HG03442 (cell line): Measurements from ENCODE around the gene UBE2H.
"Not testable (repeated sequence)": the region's sequence is repeated elsewhere in the genome, so short reads cannot be mapped to it uniquely, and the experiment has no call there.

ENCODE experiments used
- ATAC-seq: cut with Tn5 transposase; IDR thresholded peaks from one replicate; pipeline ENCODE4 v1.9.1; 2021; ENCODE audit warnings: mild to moderate bottlenecking, moderate library complexity; ENCODE audit not compliant: unreplicated experiment

The UBE2H gene

DNA sequence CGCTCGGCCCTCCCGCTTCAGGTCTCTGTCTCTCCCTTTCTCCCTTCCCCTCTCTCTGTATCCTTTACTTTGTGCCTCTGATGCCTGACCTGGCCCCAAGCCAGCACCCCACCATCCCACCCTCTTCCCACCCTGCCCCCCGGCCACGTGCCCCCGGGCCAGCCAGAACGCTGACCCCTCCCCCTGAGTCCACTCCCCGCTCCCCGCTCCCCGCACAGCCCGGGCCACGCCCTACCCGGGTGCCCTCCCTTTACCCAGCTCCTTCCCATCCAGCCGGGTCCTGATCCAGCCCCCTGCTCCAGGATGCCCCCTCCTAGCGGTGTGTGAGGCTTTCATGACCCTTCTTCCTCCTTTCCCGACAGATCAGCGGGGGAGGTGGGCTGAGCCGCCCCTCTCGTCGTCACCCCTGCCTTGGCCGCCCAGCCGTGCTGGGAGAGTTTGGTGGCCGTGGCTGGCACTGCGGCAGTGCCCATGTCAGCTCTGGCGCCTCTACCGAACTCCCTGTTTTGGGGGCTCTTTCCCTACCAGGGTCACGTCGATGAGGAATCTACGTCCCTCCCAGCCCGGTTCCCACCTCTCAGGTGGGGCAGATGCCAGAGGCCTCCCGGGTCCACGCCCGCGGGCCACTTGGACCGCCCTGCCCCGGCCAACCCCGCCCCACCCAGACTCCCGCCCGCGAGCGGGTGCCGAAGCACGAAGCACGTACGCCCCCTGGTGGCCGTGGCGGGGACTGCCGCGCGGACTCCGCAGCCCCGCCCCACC, 127.4 kb downstream of the UBE2H start:
- peak; percentile 55 for ATAC-seq

DNA sequence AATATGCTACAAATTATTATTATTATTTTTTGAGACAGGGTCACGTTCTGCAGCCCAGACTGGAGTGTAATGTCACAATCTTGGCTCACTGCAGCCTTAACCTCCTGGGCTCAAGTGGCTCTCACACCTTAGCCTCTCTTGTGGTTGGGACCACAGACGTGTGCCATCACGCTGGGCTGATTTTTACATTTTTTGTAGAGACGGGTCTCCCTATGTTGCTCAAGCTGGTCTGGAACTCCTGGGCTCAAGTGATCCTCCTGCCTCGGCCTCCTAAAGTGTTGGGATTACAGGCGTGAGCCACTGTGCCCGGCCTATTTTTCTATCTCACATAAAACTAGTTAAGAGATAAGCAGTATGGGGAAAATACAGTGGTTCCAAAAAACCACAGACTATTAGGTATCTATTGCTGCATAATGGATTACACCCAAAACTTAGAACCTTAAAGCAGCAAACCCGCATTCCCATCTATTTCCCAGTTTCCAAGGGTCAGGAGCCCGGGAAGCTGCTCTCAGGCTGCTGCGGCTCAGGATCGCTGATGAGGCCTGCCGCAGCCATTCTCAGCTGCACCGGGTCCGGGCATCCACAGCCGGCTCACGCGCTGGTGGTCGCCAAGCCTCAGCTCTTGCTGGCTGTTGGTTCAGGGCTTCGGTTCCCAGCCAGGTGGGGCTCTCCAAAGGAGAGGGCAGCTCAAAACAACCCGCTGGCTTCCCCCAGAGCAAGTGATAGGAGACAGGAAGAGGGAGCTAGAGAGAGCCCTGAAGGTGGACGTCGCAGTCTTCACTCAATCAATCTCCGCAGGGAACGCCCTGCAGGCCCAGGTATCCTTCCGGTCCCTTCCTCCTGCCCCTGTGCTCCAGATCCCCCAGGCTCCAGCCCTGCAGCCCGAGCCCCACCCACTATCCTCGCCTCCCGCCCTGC, 128.2 kb downstream of the UBE2H start:
- peak; percentile 37 for ATAC-seq

- not testable (repeated sequence) for ATAC-seq
Observed at GRCh38 chr7:129823143-129823542, 129.6 kb downstream of the UBE2H start.

- ATAC-seq: no peak
Observed at GRCh38 chr7:129821476-129821875, 131.3 kb downstream of the UBE2H start.

GRCh38 chr7:129816742-129817141, 136.0 kb downstream of the UBE2H start:
- no peak for ATAC-seq

DNA sequence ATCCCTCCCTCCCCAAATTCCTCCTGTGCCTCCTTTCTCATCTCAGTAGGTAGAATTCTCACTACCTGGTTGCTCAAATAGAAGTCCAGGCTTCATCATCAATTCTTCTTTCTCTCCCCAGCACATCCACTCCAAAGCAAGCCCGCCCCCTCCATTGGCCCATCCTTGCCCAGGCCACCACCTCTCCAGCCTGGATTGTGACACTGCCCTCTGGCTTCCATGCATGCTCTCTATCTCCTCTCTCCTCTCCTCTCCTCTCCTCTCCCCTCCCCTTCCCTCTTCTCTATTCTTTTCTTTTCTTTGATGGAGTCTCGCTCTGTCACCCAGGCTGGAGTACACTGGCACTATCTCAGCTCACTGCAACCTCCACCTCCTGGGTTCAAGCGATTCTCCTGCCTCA, 144.9 kb downstream of the UBE2H start:
- ATAC-seq: no peak

DNA sequence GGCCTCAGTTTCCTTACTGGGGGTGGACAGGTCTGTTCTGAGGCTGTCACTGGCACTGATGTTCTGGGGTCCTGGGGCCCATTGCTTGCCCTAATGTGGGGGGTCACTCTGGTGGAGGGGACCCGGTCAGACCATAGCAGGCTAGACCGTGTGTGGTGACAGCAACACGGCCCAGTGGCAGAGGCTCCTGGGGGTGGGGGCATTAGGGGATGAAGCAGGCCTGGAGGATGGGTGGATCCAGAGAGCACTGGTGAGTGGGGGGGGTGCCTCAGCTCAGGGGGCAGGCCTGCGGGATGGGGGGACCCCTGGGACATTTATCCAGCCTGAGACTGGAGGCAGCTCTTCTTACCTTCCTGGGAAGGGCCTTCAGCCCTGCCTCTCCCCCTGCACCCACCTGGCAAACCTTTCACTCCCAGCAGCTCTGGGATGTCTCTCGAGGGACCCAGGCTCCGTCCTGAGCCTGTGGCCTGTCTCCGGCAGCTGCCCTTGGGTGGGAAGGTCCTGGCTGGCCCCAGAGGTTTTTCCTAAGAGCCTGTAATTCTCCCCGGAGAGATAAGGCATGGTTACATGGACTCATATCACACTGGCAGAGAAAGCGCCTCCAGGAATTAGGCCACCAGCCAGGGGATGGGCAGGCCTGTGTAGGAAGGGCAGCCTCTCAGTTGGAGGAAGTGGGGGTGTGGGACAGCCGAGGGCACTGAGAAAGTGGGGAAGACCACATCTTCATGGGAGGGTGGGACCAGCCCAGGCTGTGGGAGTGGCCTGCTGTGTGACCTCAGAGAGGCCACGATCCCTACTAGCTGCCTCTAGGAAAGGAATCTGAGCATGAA, 147.7 kb downstream of the UBE2H start:
- ATAC-seq: no peak

DNA sequence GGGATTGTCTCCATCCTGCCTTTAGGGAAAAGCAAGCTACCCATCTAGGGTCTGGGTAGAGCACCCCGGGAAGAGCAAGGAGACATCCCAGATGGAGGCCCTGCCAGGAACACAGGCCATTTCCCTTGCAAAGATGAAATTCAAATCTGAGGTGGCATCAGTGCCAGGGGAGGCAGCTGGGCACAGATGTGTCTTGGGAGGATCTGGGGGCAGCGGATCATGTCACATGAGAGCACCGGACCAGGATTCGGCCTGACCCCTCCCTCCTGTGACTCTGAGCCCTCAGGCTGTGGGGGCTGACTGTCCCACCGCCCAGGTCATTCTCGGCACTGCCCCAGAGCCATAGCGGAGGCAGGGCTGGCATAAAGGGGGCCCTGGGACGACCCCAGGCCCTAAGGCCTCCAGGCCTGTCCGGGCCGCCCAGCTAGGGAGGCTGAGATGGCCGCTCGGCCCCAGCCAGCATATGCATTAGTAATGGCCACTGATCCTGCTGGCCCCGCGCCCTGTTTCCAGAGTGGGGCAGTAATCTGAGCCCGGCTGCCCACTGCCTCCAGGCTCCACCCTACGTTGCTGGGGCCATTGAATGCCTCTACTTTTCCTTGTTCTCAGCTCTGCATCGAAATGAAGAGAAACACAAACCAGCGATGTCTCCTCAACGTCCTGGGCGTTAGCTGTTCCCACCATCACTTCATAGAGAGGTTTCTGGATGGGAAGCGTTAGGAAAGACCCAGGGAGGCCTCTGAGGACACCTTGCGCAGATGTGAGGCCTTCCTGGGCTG, 148.5 kb downstream of the UBE2H start:
- no peak for ATAC-seq

- ATAC-seq: no peak
Observed at GRCh38 chr7:129803546-129804081, 149.1 kb downstream of the UBE2H start.

DNA sequence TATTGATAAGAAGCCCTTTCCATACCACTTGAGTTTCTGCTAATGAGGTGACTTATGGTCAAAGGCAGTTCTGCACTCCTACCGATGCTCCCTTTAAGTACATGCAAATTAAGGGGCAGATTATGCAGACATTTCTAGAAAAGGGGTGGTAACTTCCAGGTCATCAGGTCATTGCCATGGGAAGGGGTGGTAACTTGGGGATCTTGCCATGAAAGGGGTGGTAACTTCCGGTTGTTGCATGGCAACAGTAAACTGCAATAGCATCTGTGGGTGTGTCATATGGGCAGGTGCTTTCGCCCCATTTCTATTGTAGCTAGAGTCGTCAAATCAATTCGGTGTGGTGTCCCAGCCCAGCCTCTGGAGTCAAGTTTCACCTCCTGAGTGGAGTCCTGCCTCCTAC, 150.9 kb downstream of the UBE2H start:
- ATAC-seq: no peak

- ATAC-seq: no peak
Observed at GRCh38 chr7:129800901-129801300, 151.9 kb downstream of the UBE2H start.

GRCh38 chr7:129799350-129799955, 153.3 kb downstream of the UBE2H start:
- ATAC-seq: no peak

DNA sequence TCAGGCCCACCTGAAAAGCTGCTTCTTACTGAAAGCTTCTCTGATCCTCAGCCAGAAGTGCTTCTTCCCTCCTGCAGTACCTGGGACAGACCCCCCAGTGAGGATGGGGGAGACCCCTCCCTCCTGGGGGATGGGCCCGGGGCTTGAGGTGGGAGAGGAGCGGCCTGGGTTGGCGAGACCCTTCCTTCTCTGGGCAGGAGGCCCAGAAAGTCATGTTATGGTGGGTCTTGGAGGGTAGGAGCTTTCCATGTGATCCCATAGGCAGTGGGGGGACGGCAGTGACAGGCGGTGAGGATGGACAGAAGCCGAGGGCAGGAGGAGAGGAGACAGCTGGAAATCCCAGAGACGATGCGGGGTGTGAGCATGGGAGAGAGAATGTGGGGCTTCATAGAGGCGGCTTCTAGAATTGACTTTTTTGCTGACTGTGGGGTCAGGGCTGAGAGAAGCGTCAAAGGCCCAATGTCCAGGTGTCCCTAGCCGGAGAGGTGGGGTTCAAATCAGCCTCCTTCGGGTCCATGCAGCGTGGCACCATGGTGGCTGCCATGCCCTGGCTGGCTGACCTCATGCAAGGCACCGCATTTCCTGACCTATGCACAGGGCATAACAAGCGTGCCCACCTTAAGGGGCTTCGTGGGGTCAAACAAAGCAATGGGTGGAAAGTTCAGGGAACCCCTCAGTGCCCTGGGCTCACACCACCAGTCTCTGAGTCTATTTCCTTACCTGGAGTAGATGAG, 154.0 kb downstream of the UBE2H start:
- ATAC-seq: no peak

GRCh38 chr7:129797214-129797789, 155.5 kb downstream of the UBE2H start:
- no peak for ATAC-seq

GRCh38 chr7:129796186-129796775, 156.5 kb downstream of the UBE2H start:
- no peak for ATAC-seq

- ATAC-seq: not testable (repeated sequence)
Observed at GRCh38 chr7:129794461-129794860, 158.3 kb downstream of the UBE2H start.

- no peak for ATAC-seq
Observed at GRCh38 chr7:129793506-129794310, 159.1 kb downstream of the UBE2H start.
